Fibroblast of villous mesenchyme (primary cell): ENCODE results near the gene RNF19B. TPM values are rescaled to one million over a fixed set of nuclear protein-coding genes. Genes with fewer than 3 reads are reported as not detected.

Source experiments
- DNase-seq: peaks from one replicate; pipeline ENCODE4 v3.0.0-alpha.2; 2010; ENCODE audit warnings: low read depth
- H3K4me3 ChIP-seq: 2 replicates; pipeline ENCODE4 v1.5.1; 2011; ENCODE audit warnings: low read depth, mild to moderate bottlenecking, low read length
- CTCF ChIP-seq: IDR thresholded peaks from 2 replicates; pipeline ENCODE4 v1.5.1; 2012; ENCODE audit warnings: low read depth, mild to moderate bottlenecking, low read length; ENCODE audit not compliant: insufficient read depth
- total RNA-seq: library from RNA; depleted of rRNA; stranded (reverse); fragments of >200 nt; gene quantifications from 2 replicates; pipeline ENCODE4 v1.2.3, GENCODE V29; 2012

The RNF19B gene
- total RNA-seq, 1 donor, result 9.5 TPM

- DNase-seq, result no peak
- H3K4me3 ChIP-seq, result no peak overlapping the region
- no peak for TF ChIP-seq CTCF
Measured at GRCh38 chr1:32898958-32899357, 65.7 kb downstream of the RNF19B start.

DNA sequence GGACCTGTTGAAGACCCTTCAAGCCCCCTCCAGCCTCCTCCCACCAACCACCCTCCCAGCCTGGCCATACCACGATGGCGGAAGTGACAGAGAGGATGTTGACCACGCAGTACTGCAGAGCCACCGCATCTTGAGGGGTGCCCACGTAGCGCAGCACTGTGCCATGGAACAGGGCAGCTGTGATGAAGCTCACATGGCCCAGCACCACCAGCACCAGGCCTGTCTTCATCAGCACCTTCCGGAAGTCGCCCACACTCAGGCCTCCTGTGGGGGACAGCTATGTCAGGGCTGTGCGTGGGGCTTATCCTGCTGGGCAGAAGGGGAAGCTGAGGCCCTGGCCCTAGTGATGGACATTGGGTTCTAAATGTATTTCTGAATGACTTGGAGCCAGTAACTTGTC is 66.6 kb downstream of the RNF19B start:
- DNase-seq, result no peak
- H3K4me3 ChIP-seq, result no peak overlapping the region
- TF ChIP-seq CTCF, result no peak

- H3K4me3 ChIP-seq, result no peak overlapping the region
- DNase-seq, result no peak
- no peak for TF ChIP-seq CTCF
Measured at GRCh38 chr1:32897082-32898049, 67.2 kb downstream of the RNF19B start.

DNA sequence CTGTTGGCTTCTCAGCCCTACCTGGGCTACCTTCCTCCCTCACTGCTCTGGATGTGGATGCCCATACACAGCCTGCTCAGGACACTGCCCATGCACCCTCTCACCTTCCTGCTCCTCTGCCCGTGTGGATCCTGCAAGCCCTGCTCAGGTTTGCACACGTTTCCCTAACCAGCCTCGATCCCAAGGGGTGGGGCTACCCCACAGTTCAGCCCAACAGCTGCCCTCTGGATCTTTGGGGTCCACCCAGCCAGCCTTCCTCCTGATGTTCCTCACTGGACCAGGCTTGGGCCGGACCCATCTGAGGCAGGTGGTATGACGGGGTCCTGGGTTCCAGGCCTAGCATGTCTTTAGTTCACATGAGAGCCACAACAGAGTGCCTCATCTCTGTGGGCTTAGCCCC is 68.2 kb downstream of the RNF19B start:
- H3K4me3 ChIP-seq, result no peak overlapping the region
- no peak for TF ChIP-seq CTCF
- no peak for DNase-seq

- no peak overlapping the region for H3K4me3 ChIP-seq
- TF ChIP-seq CTCF, result no peak
- no peak for DNase-seq
Measured at GRCh38 chr1:32895325-32896215, 69.0 kb downstream of the RNF19B start.

DNA sequence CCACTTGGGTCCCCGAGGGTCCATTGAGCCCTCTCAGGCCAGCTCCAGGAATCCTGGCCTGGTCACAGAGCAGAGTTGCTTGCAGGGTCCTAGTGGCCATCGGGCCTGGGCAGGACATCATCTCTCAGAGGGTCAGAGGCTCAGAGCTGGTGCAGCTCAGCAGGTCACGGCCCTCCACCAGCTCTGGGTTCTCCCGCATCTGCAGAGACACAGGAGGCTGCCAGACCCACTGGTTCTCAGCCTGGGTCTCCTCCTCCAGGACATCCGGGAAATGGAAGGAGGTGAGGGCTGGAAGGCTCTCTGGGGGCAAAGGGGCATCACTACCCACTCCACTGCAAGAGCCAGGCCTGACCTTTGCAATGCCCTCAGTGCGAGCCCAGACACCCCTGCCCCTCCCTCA is 69.9 kb downstream of the RNF19B start:
- TF ChIP-seq CTCF, result no peak
- no peak overlapping the region for H3K4me3 ChIP-seq
- no peak for DNase-seq
